Muscle of back (tissue), 11 donors: ENCODE results near the gene RYR1. TPM values are rescaled to one million over a fixed set of nuclear protein-coding genes. Genes with fewer than 3 reads are reported as not detected.
"Not testable (repeated sequence)": the region's sequence is repeated elsewhere in the genome, so short reads cannot be mapped to it uniquely, and the experiment has no call there.

ENCODE experiments used
- DNase-seq, 3 donors: peaks; one replicate each; pipeline versions ENCODE4 v3.0.0 to v3.0.0-alpha.2; 2013
- polyA plus RNA-seq, 10 donors: library from polyadenylated mRNA; unstranded; fragments of 120-200 nt; gene quantifications; one replicate each; pipeline ENCODE4 v1.2.1, GENCODE V29; 2013; ENCODE audit not compliant: insufficient read length in 10 of 10

Gene RYR1
- polyA plus RNA-seq, 10 donors = 269 to 630 (median 491) TPM

- DNase-seq = peak; percentile 26 to 60 (median 40)
Measured at GRCh38 chr19:38538386-38538785, 104.9 kb downstream of the RYR1 start.

DNA sequence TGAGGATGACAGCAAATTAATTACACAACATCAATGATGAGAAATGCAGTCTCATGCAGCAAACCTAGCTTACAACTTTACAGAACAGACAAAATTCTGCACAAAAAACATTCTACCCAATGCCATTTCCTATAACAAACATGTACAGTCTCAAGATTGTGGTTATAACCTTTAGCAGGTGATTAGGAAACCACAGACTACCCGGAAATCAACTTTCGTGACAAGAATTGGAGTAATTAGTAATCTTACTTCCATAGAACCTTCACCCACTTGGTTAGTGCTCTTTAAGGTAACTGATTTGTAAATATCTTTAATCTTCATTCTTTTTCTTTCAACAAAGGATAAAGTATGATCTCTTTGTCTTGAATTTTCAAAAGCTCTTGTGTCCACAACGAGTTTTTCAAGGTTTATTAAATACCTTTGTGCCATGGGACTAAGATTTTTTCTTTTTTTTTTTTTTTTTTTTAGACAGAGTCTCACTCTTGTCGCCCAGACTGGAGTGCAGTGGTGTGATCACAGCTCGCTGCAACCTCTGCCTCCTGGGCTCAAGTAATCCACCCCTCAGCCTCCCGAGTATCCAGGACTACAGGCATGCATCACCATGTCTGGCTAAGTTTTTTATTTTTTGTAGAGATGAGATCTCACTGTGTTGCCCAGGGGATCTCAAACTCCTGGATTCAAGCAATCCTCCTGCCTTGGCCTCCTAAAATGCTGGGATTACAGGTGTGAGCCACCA, 105.5 kb downstream of the RYR1 start:
- DNase-seq = no peak

DNA sequence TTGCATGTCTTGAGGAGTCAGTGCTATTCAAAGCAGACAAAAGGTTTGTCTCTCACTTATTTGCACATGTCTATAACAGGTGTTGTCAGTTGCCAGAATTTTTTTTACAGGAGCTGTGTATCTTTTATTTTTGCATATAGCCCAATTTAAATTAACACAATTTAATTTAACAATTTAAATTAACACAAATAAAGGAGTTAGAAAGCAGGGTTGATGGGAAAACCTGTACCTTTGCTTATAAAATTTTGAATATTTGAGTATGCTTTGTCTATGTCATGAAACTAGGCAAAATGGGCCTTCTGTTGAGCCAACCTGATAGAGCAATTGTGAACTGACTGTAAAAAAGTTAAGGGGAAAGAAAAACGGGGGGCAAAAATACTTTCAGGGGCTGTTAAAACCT, 106.3 kb downstream of the RYR1 start:
- DNase-seq = no peak

DNA sequence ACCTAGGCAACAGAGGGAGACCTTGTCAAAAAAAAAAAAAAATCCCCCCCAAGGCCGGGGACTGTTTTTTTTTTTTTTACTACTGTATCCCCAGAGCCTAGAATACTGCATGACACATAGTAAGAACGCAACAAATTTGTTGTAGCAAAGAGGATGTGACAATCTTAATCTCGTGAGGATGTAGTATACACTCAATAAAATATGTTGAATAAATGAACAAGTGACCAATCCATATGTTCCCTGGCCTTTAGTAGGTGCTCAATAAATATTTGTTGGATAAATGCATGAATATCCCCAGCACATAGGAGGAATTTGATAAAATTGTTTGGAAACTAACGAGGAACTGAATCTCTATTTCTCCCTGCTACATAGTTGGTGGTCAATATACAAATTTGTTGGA, 108.5 kb downstream of the RYR1 start:
- no peak for DNase-seq

- DNase-seq = no peak
Measured at GRCh38 chr19:38543286-38543806, 109.9 kb downstream of the RYR1 start.

DNA sequence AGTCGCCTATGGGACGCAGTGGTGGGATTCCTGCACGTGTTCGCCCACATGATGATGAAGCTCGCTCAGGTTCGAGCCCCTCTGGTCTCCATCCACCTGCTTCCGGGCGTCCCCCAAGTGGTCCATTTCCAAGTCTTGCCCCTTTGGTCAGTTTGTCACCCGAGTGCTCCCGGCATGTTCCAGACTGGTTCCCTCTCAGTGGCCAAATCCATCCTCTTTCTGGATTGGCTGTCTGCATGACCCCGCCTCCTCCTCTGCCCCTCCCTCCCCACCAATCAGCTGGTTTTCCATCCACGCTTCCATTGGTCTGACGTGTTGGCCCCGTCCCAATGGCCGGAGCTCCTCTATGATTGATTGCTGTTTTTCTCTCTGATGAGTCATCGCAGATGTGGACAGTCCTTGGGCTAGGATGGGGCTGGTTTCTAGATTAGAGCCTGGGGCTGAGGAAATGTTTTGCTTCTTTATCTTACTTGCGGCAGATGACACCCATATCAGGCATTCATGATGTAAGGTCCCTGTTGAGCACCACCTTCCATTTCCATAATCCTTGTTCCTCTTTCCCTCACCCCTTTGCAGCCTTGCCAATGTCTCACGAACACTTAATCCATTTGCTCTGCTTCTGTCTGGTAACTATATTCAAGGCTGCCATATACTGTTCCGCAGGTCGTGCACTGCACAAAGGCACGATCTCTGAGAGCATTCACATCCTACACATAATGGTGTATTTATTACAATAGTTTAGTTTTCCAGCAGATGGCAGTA, 110.5 kb downstream of the RYR1 start:
- DNase-seq = peak; percentile 41 to 70 (median 50)

GRCh38 chr19:38544569-38545315, 111.3 kb downstream of the RYR1 start:
- DNase-seq = peak in 1 of 3 donors; percentile 21

- no peak for DNase-seq
Measured at GRCh38 chr19:38545596-38545995, 112.1 kb downstream of the RYR1 start.

DNA sequence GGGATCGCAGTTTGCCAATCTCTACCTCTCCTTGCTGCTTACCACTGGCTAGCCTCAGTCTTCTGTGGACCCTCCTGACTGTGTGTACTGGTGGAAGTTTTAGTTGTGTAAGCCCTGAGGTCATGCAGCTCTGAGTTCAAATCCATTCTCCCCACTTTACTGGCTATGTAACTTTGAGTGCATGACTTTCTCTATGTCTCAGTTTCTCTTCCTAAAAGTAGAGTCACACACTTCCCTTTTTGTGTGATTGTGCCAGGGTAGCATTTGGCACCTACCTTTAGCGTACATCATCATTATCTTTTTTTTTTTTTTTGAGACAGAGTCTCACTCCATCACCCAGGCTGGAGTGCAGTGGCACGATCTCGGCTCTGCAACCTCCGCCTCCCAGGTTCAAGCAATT, 113.9 kb downstream of the RYR1 start:
- DNase-seq = no peak

GRCh38 chr19:38549061-38549460, 115.6 kb downstream of the RYR1 start:
- no peak for DNase-seq

GRCh38 chr19:38549942-38550341, 116.5 kb downstream of the RYR1 start:
- DNase-seq = no peak

- DNase-seq = no peak
Measured at GRCh38 chr19:38550376-38550775, 116.9 kb downstream of the RYR1 start.

- DNase-seq = no peak
Measured at GRCh38 chr19:38551450-38551813, 117.9 kb downstream of the RYR1 start.

DNA sequence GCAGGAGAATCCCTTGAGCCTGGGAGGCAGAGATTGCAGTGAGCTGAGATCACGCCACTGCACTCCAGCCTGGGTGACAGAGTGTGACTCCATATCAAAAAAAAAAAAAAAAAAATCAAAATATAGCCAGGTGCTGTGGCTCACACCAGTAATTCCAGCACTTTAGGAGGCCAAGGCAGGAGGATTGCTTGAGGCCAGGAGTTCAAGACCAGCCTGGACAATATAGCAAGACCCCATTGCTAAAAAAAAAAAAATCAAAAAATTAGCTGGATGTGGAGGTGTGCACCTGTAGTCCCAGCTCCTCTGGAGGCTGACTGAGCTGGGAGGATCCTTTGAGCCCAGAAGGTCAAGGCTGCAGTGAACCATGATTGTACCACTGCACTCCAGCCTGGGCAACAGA, 119.7 kb downstream of the RYR1 start:
- not testable (repeated sequence) for DNase-seq

GRCh38 chr19:38554676-38555141, 121.2 kb downstream of the RYR1 start:
- no peak for DNase-seq

DNA sequence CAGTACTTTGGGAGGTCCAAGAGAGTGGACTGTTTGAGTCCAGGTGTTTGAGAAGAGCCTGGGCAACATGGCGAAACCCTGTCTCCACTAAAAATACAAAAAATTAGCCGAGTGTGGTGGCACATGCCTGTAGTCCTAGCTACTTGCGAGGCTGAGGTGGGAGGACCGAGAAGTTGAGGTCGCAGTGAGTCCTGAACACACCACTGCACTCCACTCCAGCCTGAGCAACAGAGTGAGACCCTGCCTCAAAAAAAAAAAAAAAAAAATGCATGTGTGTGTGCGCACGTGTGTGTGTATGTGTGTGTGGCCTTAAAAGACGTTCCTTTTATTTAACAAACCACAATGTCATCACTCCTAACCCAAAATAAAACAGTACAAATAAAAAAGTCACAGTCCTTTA, 121.7 kb downstream of the RYR1 start:
- no peak for DNase-seq

DNA sequence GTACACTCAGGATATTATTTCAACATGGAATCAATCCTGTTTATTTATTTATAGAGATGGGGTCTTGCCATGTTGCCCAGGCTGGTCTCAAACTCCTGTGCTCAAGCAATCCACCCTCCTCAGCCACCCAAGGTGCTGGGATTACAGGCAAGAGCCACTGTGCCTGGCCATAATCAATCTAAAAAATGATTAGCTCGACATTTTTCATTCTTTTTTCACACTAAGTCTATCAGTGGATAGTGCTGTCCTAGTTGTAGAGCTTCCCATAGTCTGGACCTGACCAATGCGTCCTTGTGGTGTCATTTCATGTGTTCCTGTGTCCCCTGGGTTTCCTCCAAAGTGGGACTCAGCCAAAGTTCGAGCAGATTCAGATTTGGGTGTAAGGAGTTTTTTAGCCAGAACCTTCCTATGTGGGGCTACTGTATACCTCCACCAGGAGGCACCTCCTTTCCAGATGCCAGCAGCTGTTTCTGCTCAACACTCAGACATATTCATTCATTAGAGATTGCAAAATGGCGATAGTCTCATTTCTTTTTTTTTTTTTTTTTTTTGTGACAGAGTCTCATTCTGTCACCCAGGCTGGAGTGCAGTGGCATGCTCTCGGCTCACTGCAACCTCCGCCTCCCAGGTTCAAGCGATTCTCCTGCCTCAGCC, 123.2 kb downstream of the RYR1 start:
- DNase-seq = no peak

- DNase-seq = no peak
Measured at GRCh38 chr19:38557205-38557799, 123.8 kb downstream of the RYR1 start.

DNA sequence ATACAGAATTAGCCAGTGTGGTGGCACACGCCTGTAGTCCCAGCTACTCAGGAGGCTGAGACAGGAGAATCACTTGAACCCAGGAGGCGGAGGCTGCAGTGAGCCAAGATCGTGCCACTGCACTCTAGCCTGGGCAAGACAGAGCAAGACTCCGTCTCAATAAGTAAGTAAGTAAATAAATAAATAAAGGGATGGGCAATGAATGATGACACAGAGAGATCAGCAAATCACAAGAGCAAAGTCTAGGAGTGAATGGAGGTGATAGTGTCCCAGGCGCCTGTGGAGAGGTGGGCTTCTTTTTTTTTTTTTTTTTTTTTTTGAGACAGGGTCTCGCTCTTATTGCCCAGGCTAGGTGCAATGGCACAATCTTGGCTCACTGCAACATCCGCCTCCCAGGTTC, 125.4 kb downstream of the RYR1 start:
- DNase-seq = not testable (repeated sequence)

DNA sequence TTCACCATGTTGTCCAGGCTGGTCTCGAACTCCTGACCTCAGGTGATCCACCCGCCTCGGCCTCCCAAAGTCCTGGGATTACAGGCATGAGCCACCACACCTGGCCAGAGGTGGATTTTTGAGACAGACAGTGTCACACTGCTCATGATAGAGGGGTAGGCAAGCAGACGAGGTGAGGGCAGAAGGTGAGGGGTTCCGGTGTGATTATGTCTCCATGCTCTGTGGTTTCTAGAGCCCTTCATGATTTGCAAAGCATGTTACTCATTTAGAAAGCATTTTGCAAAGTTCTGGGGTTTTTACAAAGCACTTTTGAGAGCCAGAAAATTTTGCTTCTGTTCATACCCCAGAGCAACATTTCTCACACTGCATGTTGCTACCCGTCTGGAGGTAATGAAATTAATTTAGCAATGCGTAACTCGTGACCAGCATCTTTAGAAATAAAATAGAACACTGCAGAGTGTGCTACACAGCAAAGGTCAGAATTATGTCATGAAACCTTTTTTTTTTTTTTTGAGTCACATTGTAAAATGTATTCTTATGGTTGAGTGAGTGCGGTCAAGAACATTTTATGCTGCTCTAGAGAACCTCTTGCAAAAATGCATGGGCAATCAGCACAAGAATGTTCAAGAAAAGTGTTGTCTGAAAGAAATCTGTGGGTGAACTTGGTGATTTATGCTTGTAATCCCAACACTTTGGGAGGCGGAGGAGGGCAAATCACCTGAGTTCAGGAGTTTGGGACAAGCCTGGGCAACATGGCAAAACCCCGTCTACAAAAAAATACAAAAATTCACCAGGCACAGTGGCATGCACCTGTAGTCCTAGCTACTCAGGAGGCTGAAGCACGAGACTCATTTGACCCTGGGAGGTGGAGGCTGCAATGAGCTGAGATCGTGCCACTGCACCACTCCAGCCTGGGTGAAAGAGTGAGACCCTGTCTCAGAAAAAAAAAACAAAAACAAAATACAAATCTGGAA, 126.2 kb downstream of the RYR1 start:
- DNase-seq = no peak
